Skin of body (tissue), 2 donors: Measurements from ENCODE around the gene TRIM67. TPM values are rescaled to one million over a fixed set of nuclear protein-coding genes. Genes with fewer than 3 reads are reported as not detected.
"Not testable (repeated sequence)": the region's sequence is repeated elsewhere in the genome, so short reads cannot be mapped to it uniquely, and the experiment has no call there.

ENCODE experiments used
- DNase-seq: peaks from one replicate; lab custom pipeline; 2025; lab: John Stamatoyannopoulos, UW
- total RNA-seq: library from RNA; depleted of rRNA; stranded (reverse); fragments of >200 nt; gene quantifications from one replicate; pipeline ENCODE4 v1.2.3, GENCODE V29; 2014

The TRIM67 gene
- total RNA-seq, 1 donor from 2014 or later: 0.10 TPM

DNA sequence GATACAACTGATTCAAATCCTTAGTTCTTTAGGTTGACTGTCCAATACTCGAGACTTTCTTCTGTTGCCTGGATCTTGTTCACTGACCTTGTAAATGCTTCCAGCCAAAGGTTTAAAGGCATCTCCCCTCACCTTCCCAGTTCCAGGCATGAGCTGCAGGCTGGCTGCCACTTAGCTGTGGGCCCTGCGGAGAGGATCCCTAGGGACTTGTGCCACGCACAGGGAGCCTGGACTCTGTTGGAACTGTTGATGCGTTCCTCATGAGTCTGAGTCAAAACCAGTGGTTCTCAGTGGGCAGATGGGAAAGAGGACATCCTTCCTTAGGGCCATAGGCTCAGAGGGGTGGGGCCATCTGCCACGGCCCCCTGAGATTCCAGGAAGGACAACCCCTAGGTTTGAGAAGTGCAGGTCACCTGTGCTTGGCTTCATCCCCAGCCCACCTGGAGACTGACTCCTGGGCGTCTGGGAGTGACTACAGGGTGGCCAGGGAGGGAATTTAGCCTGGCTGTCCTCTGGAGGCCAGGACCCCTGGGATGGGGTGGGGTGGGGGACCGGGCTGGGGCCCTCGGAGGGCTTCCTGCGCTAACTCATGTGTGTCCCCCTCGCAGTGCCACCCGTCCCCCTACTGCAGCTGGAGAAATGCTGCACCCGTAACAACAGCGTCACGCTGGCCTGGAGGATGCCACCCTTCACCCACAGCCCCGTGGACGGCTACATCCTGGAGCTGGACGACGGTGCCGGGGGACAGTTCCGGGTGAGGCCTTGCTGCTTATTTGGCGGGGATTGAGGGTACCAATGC, 41.6 kb downstream of the TRIM67 start:
- no peak for DNase-seq

DNA sequence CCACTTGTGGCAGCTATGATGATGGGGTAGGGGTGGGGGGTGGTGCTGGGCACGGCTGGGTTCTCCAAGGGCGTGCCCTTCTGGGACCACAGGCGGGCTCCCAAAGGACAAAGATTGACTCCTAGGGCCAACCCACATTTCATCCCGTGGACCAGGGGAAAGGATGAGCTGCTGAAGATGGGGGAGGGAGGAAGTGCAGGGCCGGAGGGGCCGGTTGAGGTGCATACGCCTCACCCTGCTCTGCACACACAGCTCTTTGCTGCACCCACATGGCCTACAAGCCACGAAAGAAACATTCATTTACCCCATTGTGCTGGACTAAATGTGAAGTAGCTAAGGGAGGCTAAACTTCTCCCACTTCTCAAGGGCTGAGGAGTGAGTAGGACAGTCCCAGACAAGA, 45.0 kb downstream of the TRIM67 start:
- DNase-seq: no peak

DNA sequence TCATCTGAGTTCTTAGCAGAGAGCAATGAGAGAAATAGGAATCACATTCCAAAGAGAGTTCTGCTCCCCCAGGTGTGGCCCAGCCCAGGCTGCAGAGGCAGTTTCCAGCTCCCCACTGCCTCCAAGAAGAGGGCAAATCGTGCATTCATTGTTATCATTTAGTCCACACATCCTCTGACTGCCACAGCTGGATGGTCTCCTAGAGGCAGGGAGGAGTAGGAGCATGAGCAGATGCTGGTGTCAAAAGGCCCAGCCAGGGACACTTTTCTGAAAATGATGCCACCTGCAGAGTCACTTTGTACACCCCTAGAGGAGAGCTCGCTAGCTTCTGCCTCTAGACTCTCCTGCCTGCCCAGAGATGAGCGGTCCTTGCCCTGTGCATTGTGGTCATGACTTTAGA, 45.6 kb downstream of the TRIM67 start:
- DNase-seq: no peak

DNA sequence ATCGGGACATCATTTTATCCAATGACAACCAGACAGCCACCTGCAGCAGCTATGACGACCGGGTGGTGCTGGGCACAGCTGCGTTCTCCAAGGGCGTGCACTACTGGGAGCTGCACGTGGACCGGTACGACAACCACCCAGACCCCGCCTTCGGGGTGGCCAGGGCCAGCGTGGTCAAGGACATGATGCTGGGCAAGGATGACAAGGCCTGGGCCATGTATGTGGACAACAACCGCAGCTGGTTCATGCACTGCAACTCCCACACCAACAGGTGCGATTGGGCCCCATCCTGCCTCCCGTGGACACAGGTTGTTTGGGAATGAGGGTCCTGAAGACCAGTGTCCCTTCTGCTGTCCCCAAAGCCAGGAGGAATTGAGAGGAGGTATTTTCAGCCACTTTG, 47.1 kb downstream of the TRIM67 start:
- no peak for DNase-seq

DNA sequence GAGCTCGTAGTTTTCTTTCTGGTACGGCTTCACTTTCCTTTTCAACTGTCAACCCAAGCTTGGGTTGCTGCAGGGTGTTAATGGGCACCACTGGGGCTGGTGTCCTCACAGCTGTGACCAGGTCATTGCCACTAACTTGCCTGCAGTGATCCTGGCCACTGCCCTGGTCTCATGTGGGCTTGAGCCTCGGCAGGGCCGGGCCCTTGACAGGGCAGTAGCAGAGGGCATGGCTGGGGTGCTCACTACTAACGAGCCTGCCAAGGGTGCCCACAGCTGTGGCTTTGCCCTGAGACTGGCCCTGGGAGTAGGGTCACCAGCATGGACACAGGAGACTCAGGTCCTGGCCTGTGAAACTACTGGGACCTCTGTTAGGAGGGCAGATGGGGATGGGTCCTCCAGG, 47.7 kb downstream of the TRIM67 start:
- no peak for DNase-seq

DNA sequence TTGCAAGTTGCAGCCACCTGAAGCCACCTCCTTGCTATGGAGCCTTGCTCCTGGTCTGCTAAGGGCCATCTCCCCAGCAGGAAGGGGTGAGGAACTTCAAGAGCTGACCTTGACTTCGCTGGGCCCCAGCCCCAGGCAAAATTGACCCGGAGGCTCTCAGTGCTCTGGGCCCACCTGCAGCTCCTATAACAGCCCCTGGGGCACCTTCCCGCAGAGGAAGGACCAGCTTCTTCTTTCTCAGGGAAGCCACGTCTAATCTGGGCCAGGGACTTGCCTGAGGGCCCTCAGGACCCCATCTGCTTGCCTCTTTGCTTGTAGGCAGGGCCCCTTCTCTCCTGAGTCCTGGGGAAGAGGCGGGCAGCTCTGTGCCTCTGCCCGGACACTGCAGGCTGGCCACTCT, 48.3 kb downstream of the TRIM67 start:
- DNase-seq: no peak

DNA sequence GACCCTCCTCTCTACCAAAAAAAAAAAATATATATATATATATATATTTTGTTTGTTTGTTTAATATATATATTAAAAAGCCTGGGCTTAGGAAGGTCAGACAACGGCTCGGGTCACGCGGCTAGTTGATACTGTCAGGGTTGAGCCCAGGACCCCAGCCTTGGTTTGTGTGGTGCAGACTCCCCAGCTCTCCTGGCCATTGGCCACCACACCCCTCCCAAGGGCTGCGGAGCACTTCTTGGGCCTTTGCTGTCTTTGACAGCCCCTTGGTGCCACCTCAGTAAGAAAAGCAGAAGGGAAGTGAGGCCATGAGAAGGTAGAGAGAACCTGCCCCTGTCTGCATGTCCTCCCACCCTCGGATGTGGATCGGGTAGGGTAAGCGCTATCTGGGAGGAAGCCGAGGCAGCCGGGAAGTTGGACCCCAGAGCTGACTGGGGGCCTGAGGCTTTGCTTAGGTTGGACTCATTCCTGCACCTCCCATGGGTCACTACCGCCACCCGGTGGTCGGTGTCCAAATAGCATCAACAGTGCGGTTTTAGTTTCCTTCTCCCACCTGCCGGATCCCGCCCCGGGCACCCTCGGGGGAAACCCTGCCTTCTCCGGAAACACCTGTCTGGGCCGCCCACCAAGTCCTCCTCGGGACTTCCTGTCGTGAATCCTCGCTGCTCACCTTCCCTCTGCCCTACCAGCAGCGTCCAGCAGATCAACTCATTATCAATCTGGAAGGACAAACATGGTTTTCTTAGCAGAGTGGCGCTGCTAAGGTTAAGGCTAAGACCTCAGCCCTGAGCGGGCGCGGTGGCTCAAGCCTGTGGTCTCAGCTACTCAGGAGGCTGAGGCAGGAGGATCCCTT, 49.4 kb downstream of the TRIM67 start:
- DNase-seq: peak; percentile 24

DNA sequence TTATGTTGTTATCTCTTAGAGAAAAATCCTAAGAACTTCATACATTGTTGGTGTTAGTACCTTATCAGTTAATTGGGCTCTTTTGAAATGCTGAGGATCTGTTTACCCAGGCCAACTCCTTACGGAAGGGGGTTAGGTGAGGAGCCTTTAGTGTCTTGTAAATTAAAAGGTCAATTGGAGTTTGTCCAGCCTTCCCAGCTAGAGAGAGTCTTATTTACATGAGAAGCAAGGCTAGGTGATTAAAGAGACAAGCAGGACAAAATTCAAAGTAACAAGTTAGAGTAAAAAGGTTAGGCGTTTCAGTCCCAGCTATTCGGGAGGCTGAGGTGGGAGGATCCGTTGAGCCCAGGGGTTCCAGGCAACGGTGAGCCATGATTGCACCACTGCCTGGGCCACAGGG, 50.4 kb downstream of the TRIM67 start:
- DNase-seq: not testable (repeated sequence)

DNA sequence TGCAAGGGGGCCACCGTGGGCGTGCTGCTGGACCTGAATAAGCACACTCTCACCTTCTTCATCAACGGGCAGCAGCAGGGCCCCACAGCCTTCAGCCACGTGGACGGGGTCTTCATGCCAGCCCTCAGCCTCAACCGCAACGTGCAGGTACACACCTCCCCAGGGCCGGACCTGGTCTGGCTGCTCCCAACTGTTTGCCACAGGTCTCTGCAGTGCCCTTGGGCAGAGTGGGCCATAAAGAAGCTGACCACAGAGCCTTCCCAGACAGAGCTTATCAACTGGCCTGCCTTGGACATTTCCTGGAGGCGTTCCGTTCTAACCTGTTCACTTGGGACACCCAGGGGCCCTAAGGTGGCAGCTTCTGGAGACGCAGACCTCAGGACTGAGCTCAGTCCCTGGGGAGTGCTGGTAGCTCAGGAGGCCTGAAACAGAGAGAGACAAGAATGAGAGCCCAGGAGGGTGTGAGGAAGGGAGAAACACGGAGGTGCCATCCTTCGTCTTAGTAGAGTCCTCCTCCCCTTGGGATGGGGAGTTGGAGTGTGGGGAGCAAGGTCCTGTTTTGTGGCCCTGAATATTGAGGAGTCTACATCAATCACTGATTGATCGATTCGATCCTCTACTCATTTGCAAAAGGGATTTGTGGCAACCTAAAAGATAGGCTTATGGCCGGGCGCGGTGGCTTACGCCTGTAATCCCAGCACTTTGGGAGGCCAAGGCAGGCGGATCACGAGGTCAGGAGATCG, 52.1 kb downstream of the TRIM67 start:
- no peak for DNase-seq

DNA sequence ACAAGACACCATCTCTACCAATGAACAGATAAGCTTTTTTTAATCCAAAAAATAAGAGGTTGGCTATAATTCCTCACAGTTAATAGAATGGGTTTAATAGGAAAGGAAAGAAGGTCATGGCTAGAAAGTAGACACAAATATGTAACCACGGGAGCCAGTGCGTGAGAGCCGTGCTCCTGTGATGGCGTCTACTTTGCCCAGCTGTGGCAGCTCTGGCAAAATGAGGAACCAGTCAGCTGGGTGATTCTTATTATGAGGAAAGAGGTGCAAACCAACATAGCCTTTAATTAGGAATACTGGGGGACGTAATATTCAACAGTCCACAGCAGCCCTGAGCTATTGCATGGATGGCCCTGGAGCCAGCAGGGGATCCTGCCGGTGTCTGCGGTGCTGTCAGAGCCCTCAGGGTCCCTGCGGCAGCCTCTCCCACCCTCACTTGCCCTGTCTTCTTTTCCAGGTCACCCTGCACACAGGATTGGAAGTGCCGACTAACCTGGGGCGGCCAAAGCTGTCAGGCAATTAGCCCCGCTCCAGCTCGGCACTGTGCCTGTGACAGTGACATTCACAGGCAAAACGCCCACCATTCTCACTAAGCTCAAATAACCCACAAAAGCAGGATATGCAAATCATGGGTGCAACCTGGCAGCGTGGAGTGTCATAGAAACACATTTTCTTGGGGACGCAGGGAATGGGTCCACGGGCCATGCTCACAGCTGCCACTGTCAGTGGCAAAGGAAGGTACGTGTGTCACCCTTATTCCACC, 53.2 kb downstream of the TRIM67 start:
- DNase-seq: no peak

DNA sequence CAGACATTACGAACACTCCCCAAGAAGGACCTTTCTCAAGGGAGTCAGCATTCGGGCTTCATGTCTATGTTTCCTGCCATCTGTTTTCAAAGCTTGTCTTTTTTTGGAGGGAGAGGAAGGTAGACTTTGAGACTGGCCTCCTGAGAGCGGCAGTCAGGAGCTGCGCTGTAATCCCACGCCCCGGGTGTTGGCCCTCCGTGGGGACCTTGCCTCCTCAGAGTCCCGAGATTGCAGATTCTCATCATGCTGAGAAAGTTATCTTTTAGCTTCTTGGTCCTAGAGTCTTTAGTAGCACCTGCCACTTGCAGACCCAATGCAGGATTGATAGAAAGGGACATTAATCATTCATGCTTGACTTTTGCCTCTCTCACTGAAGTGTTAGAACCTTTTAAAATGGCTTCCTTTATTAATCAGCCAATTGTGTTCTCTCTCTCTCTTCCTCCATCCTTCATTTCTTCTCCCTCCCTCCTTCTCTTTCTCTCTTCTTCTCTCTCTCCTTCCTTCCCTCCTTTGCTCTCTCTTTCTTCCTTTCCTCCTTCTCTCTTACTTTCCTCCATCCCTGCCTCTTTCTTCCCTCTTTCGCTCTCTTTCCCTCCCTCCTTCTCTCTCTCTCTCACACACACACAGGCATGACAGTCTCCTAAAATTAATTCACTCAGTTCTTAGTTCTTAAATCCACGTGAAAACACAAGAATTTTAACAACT, 54.0 kb downstream of the TRIM67 start:
- DNase-seq: no peak

DNA sequence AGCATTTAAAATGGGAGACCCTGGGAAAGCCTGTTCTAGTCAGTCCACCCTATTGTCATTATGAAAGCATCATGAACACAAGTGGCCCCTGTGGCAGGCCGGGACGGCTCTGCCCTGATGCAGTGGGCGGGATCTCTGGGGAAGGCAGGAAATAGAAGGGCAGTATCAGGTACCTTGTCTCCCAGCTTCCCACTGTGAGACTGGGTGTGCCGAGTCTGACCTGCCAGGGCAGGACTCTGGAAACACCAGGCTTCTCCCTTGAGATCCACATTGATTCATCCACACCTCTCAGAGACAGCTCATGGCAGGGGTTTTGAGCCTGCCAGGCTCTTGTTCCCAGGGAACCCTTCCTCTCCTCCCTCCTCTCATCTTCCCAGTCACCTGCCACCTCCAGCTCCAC, 54.6 kb downstream of the TRIM67 start:
- DNase-seq: no peak

DNA sequence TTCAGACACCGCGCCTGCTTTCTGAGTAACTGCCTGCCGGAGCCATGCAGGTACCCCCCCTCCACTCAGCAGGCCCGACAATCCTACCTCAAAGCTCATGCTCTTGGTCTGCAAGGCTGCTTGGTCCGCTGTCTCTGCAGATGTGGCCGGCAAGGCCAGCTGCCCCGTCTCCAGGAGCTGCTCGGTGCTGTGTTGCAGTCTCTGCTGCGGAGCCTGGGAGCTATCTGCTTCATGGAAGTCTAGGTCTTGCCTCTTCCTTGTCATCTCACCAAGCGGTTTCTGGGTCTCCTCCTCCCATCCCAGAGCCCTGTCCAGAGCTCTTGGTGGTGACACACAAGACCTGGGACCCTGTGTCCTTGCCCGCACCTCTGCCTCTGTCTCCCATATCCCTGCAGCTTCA, 55.2 kb downstream of the TRIM67 start:
- no peak for DNase-seq

DNA sequence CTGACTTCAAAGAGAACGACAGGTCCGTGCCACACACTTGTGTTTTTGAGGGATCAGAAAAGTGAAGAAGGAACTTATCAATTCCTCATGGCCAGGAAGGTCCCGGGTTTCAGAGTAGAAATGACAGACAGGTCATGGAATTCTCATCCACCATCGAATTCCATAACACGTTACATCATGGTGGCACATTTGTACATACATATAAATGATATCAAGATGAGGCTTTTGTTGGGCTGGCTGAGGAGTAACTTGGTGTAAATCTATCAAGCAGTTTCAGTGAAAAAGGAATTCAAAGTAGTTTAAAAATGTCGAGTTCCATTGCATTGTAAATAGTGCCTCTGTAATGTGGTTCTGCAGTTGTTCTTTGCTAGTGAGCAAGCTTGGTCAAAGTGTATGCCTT, 56.2 kb downstream of the TRIM67 start:
- no peak for DNase-seq

DNA sequence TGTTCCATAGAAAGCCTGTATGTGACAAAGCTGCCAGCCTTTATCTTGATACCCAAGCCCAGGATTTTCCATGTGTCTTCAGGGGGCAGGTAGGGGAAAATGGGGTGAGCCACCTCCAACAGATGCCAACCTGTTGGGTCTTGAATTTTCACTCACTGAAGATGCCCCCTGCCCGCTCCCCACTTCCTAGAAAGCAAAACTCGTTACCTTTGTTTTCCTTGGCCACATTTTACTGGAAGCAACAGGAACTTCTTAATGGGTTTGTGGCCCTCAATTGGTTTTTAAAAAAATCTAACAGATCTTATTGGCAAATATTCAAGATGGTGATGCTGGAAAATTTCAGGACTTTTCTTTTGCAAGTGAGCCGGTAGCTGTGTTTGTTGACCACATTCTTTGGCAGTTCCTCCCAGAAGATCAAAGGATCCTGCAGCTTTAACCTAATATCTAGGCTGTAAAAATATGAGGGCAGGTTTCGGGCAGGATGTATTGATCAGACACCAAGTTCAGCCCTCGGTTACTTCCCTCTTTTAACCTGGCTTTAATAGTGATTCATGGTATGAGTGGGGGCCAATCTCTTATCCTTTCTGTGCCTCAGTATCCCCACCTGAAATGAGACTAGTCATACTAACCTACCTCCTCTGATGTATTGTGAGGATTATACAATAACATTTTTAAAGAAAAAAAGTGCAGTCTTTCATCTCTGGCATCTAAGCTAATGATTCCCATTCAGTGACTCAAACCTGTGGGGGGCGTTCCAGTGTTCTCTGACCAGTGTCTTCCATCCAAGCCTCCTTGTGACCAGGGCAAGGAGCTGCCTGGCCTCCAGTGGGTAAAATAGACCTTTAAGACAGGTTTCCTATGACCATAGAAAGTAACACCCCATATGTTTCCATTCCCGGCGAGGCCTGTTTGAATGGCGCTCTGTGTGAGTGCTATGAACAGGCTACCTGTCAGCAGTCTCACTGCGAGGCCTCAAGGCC, 57.9 kb downstream of the TRIM67 start:
- DNase-seq: no peak

DNA sequence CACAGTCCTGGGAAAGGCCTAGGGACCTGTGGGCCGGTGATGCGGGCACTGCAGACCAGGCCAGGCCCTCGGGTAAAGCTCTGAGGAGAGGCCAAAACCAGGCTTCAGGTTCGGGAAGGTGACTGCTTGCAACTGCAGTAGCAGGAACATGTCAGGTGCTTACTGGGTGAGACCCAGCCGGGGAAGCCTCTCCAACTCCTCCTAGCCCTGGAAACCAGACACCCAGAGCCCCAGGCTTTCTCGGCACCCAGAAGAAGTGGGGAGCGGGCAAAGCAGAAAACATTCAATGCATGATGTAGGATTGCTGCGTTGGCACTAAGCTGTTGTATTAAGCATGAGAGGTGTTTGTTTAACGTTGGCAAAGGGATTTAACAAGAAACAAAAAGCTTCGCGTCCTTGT, 58.9 kb downstream of the TRIM67 start:
- no peak for DNase-seq

DNA sequence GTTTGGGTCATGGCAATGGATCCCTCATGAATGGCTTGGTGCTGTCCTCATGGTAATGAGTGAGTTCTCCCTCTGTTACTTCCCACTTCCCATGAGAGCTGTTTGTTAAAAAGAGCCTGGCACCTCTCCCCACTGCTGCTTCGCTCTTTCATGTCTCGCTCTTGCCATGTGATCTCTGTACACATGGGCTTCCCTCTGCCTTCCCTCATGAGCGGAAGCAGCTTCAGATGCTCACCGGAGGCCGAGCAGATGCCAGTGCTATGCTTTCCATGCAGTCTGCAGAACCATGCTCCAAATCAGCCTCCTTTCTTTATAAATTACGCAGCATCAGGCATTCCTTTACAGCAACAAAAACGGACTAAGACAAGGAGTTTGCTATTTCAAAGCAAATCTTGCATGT, 64.3 kb downstream of the TRIM67 start:
- no peak for DNase-seq

DNA sequence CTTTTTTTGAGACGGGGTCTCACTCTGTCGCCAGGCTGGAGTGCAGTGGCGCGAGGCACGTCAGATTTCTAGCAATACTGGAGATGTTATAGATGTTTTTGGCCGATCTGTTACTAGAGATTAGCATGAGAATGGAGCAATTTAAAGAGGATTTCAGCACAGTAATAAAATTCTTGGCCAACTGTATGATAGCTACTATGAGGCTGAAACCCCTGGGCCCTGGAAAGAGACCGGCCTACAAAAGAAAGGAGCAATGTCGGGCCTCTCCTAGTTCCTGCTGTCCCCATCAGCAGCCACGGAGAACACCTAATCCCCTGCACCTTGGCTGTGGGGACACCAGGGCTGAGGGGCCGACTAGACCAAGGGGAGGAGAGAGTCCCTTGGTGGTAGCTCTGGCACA, 69.7 kb downstream of the TRIM67 start:
- no peak for DNase-seq
